Sigmoid colon (tissue), 4 donors: ENCODE data around the gene CDK6.

Experiments
- CTCF ChIP-seq, 4 experiments: fragments of 450-650 bp in 3 of 4; fragments of 200-600 bp in 1 of 4; IDR thresholded peaks; one replicate each; pipeline ENCODE4 v1.5.1; 2016 to 2019; ENCODE audit warnings: antibody characterized with exemption in 4 of 4, mild to moderate bottlenecking in 3 of 4, moderate library complexity in 2 of 4
- EP300 ChIP-seq, 4 donors: sonication (generic); formaldehyde crosslinking; IDR thresholded peaks; one replicate each; pipeline ENCODE4 v1.6.1; 2017; ENCODE audit warnings: antibody characterized with exemption in 4 of 4
- POLR2A ChIP-seq, 2 donors: fragments of 450-650 bp; IDR thresholded peaks; one replicate each; pipeline ENCODE4 v1.6.1; 2016; ENCODE audit warnings: antibody characterized with exemption in 2 of 2, mild to moderate bottlenecking in 2 of 2, moderate library complexity in 2 of 2

- no peak for TF ChIP-seq EP300 (IDR thresholded peaks at IDR 0.05)
- TF ChIP-seq CTCF (IDR thresholded peaks at IDR 0.05) = no peak
- no peak for TF ChIP-seq POLR2A (IDR thresholded peaks at IDR 0.05)
These were observed 54.1 kb downstream of the CDK6 start for GRCh38 chr7:92782236-92782635.
